GM19238 (cell line): ENCODE results near the gene CTNNBL1.
"Not testable (repeated sequence)": the region's sequence is repeated elsewhere in the genome, so short reads cannot be mapped to it uniquely, and the experiment has no call there.

Experiments used
- DNase-seq: peaks from one replicate; pipeline ENCODE4 v3.0.0; 2011; ENCODE audit warnings: low spot score; ENCODE audit not compliant: insufficient read length

Gene CTNNBL1

GRCh38 chr20:37677969-37678861 is 15.6 kb upstream of the CTNNBL1 start:
- no peak for DNase-seq

GRCh38 chr20:37679751-37680150 is 14.1 kb upstream of the CTNNBL1 start:
- DNase-seq: not testable (repeated sequence)

DNA sequence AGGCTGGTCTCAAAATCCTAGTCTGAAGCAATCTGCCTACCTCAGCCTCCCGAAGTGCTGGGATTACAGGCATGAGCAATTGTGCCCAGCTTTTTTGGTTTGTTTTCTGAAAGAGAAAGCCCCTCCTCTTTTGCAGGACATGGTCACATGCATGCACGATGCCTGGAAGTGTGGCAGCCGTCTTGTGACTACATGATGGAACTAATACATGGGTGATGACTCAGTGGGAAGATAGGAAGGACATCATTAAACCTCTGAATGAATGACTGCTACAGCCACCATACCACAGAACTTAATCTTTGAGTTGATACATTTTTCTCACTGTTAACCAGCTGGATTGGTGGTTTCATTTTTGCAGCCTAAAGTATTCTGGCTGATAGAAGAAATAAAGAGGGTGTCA is 13.4 kb upstream of the CTNNBL1 start:
- DNase-seq: no peak

DNA sequence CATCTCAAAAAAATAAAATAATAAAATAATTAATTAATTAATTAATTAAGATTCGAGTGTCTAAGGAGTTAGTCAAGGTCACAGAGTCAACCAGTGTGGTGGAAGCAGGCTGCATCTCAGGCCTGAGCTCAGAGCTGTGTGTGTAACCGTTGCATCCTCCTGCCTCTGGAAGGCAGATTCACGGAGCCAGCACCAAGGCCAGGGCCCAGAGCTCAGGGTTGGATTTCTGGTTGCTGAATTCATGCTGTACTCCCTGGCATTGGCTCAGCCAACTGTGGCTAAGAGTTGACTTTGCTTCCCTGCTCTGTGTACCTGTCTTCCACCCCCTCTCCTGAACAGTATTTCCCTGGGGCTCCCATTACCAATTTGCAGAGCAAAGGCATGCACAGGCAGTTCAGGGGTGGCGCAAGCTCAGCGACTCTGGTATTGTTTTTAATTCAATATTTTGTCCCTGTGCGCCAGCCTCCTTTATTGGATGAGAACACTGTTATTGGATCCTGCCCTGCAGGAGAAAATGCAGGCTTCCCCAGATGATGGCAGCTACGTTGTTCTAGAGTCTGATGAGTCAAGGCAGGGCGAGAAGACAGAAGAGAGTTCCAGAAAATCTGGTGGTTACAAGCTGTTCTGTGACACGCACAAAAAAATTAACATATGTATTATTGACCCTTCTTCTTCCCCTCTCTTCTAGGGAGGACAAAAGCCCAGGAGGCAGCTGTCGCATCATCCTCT is 12.3 kb upstream of the CTNNBL1 start:
- DNase-seq: no peak

DNA sequence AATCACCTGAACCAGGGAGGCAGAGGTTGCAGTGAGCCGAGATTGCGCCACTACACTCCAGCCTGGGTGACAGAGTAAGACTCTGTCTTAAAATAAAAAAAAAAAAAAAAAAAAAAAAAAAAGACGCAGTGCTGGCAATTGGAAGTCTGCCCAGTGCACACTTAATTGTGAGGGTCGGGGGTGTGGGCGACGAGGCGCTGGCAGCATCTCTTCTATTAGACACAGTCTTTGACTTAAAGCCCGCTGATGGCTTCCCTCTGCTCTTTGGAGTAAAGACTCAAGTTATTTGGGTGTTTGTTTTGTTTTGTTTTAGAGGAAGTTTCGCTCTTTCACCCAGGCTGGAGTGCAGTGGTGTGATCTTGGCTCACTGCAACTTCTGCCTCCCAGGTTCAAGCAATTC is 10.7 kb upstream of the CTNNBL1 start:
- DNase-seq: not testable (repeated sequence)

DNA sequence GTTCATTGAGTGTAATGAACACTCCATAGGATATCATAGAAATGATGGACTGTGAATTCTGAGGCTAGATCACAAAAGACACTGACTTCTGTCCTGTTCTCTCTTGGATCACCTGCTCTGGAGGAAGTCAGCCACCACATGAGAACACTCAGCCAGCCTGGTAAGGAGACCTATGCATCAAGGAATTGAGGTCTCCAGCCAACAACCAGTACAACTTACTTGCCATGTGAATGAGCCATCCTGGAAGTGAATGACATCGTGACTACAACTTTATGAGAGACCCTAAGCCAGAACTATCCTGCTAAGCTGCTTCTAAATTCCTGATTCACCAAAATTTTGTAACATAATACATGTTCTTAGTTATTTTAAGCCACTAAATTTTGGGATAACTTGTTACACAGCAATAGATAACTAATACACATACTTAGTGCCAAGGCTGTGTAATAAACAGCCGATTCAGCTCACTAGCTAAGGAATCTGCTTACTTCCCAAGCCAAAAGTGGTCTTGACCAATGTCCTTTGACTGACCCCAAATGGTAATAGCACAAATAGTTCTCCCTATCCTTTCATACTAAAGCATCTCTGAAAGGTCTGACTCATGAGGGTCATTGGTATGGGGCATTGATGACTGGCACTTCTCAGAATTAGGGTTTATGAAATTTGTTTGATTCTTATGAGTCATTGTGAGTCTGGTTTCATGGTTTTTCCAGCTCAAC is 6.9 kb upstream of the CTNNBL1 start:
- DNase-seq: no peak

DNA sequence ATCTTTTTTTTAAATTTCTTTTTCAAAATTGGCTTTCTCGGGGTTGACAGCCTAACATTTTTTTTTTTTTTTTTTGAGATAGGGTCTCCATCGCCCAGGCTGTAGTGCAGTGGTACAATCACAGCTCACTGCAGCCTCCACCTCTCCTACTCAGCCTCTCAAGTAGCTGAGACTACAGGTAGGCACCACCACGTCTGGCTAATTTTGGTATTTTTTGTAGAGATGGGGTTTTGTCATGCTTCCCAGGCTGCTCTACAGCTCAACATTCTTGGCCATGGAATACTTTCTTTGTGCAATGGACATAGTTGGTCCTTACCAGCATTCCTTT is 6.4 kb upstream of the CTNNBL1 start:
- DNase-seq: no peak

DNA sequence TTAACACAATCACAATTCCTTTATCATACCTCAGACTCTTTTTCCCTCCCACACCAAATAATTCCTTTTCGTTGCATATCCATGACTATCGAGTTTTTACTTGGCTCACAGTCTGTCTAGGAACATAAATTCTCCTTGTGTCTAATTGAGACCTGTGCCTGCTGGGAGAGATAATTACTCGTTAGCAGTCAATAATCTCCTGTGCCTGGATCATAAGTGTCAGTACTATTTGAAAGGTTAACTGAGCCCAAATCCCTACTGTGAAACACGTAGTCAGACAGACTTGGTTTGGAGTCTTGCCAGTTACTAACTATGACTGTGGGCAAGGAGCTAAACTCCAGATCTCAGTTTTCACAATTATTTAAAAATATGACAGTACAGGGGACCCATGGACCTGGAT is 5.7 kb upstream of the CTNNBL1 start:
- DNase-seq: no peak

- no peak for DNase-seq
These were observed 3.0 kb upstream of the CTNNBL1 start for GRCh38 chr20:37690626-37691369.

GRCh38 chr20:37692459-37693166 is 1.2 kb upstream of the CTNNBL1 start:
- no peak for DNase-seq

GRCh38 chr20:37693242-37693634 is 592 bp upstream of the CTNNBL1 start:
- no peak for DNase-seq

DNA sequence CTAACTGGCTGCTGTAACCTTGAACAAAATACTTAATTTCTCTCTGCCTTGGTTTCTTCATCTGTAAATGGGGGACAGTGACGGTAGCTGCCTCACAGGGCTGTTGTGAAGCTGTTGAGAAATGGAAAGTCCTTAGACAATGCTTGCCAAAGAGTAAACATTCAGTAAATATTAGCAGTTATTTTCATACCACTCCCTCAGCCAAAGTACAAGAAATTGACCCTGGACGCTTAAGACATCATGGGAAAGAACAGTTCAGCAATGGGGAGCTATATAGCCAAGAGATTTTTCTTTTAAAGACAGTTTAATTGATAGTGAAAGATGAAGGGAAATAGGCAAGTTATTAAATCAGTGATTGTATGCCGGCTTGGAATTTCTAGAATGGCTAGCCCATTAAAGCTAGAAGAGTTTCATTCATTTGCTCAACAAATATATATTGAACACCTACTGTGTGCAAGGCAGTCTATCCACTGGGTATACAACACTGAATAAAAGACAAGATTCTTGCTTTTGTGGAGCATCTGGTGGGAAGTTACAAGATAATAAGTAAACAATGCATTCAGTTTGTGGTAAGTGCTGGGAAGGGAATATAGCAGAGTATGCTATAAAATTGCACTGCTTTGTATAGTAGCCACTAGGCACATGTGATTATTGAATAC is 2.0 kb downstream of the CTNNBL1 start:
- no peak for DNase-seq

- peak; percentile 27 for DNase-seq
These were observed 3.5 kb downstream of the CTNNBL1 start for GRCh38 chr20:37697314-37697713.

DNA sequence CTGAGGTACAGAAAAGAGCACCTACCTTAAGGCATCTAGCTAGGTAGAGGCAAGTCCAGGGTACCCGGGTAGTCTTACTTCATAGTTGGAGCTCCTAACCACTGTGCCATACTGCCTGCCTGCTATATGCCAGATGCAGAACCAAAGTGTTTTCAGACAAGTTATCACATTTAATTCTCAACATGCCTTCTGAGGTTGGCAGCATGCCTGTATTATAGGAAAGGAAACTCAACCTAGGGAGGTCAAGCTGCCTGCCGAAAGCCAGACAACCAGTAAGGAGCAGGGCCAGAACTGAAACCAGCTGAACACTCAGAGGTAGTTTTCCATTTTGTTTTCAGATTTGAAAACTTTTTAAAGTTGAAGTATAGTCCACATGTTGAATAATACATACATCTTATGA is 5.4 kb downstream of the CTNNBL1 start:
- DNase-seq: no peak

DNA sequence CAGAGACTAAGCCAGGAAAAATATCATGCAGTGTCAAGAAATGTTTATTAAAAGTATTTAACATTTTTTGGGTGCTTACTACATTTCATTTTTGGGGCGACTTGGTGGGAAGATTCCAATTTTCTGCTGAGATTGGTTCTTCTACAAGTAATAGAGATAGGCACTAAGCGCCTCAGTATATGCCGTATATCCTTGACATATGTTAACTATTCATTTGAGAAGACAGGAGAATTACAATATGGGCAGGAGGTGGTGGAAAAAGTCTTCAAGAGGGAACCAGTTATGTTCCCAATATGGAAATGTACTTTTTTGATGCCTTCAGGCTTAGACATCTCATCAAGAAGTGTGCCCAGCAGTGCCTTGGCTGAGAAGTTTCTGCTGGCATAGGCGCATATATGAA is 6.5 kb downstream of the CTNNBL1 start:
- DNase-seq: no peak

GRCh38 chr20:37701676-37702075 is 7.8 kb downstream of the CTNNBL1 start:
- not testable (repeated sequence) for DNase-seq

DNA sequence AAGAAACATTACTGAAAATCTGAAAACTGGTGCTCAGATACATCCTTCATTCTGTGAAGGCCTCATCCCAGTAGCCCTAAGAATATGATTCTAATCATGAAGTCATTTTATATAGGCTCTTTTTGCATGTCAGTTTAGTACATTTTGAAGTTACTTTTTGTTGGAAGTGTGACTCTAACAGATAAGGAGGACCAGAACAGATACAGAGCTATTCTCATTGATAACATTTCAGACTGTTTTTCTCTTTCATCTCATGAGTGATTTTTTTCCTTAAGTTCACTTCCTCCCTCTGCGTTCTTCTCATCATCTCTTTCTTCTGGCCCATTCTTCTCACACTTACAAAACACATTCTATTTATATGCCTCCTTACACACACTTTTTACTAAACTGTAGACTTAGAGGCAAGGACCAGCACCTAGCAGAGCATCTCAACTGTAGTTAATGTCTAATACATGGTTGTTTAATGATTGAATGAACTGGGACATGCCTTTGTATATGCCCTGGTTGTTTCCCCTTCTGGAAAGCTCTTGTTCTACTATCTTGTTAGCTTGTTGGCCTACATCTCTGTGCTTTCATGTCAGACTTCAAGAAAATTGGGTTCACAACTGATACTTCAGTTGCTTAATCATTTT is 8.7 kb downstream of the CTNNBL1 start:
- DNase-seq: no peak

GRCh38 chr20:37703035-37703845 is 9.4 kb downstream of the CTNNBL1 start:
- no peak for DNase-seq

GRCh38 chr20:37704955-37705354 is 11.1 kb downstream of the CTNNBL1 start:
- DNase-seq: no peak
